CMK (cell line): ENCODE results near the gene CDA.

Source experiments
- DNase-seq: peaks from one replicate; pipeline ENCODE4 v3.0.0-alpha.2; 2010; ENCODE audit warnings: low read depth

Gene CDA

GRCh38 chr1:20648946-20649345 is 60.0 kb downstream of the CDA start:
- no peak for DNase-seq

DNA sequence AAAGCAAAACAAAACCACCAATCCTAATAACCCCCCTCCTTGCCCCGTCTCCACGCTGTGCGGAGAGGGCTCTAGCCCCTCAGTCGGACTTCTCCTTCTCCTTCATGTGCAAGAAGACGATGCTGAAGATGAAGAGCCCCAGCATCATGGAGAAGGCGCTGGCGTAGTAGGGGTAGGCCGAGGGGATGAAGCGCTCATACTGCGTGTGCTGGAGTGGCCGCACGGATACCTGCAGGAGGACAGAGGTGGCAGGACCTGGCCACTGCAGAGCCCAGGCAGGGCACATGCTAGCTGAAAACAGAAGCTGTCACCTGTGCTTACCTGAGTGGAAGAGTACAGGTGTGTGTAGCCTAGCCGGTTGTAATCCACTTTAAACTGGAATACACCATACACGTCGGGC is 63.4 kb downstream of the CDA start:
- no peak for DNase-seq

GRCh38 chr1:20654104-20654690 is 65.3 kb downstream of the CDA start:
- no peak for DNase-seq

DNA sequence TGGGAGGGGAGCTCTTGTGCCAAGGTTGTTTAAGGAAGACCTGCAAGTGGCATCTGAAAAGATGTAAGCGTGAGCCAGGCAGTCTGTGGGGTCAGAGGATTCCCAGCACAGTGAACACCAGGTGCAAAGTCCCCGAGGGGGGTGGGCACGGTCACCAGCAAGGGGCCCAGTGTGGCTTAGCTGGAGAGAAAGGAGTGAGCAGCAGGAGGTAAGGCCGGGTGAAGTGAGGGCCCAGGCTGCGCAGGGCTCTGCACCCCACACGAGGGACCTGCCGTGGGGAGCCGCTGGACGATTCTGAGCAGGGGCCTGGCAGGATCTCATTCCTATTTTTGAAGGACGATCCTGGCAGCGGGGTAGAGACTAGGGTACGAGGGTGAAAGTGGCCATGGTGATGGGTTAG is 68.1 kb downstream of the CDA start:
- DNase-seq: no peak

GRCh38 chr1:20658166-20658915 is 69.4 kb downstream of the CDA start:
- no peak for DNase-seq

DNA sequence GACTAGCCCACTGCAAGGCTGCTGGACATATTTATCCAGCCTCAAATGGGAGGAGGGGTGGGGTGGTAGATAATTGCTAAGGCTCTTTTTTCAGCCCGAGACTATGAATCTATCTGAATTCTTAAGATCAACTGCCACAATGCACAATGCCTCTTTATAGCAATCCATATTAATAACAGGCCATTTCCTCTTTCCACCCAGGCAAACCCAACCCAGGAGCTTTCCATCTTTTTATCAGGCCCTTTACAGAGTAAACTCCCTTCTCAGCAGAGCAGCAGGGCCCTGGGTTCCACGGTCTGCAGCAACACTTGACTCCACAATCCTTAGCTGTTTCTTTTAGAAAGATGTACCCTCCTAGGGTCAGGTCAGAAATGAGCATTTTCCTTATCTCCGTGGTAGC is 71.5 kb downstream of the CDA start:
- no peak for DNase-seq

GRCh38 chr1:20660847-20661206 is 71.9 kb downstream of the CDA start:
- DNase-seq: no peak

GRCh38 chr1:20661207-20662109 is 72.6 kb downstream of the CDA start, which contains the start of gene DDOST:
DDOST (minus strand) TSS chr1:20661369; CDS start chr1:20661350, 19 bp downstream.
- DNase-seq: peak; percentile 100

GRCh38 chr1:20662110-20662475 is 73.2 kb downstream of the CDA start:
- DNase-seq: no peak

GRCh38 chr1:20663365-20663764 is 74.5 kb downstream of the CDA start:
- no peak for DNase-seq

GRCh38 chr1:20663969-20664715 is 75.2 kb downstream of the CDA start:
- DNase-seq: no peak

DNA sequence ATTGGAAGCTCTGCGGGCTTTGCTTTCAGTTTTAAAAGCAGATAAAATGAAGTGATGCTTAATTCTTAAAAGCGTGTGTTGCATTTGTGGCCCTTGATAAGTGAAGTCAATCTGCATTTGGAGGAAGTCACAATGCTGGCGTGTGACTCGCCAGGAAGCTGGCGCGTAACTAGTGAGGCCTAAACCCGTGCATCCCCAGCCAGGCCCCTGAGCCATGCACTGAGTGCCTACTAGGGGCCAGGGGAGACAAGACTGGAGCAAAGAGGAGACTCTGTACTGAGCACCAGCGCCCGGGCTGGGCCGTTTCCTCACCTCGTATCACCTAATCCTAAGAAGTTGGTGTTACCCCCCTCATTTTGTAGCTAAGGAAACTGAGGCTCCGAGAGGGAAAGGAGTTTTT is 76.8 kb downstream of the CDA start:
- DNase-seq: no peak

DNA sequence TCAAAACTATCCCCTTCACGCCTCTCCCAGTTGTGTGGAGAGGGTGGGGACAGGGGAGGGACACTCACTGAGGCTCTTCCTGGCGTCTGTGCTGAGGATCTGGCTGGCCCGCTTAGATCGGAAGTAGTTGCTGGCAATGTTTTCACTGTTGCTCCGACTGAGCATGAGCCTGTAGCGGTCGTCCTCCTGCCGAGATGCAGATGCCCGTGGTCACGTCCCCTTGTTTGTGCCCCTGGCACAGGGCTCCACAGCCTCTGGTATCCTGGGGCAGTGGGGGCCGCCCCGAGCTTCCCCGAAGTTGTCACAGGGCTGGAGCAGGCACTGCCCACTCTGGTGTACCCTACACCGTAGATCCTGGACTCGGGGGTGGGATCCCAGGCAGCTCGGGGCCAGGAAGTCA is 77.2 kb downstream of the CDA start:
- DNase-seq: no peak

GRCh38 chr1:20666804-20667203 is 77.9 kb downstream of the CDA start:
- DNase-seq: peak; percentile 64
